Adipocyte (in vitro differentiated cells): ENCODE measurements around the gene HERC2.
"Not testable (repeated sequence)": the region's sequence is repeated elsewhere in the genome, so short reads cannot be mapped to it uniquely, and the experiment has no call there.

Experiments used
- DNase-seq: peaks from one replicate; pipeline ENCODE4 v3.0.0-alpha.2; 2015; ENCODE audit warnings: low read depth
- H3K27me3 ChIP-seq: replicated peaks from 2 replicates; pipeline ENCODE4 v1.7.0; 2013; ENCODE audit warnings: mild to moderate bottlenecking, low read length, moderate library complexity; ENCODE audit not compliant: control insufficient read depth, insufficient read depth
- H3K36me3 ChIP-seq: 2 replicates; pipeline ENCODE4 v1.7.0; 2013; ENCODE audit warnings: low read length, mild to moderate bottlenecking, moderate library complexity; ENCODE audit not compliant: control insufficient read depth, insufficient read depth, severe bottlenecking
- H3K4me1 ChIP-seq: 2 replicates; pipeline ENCODE4 v1.7.0; 2013; ENCODE audit warnings: mild to moderate bottlenecking, low read length, moderate library complexity; ENCODE audit not compliant: control insufficient read depth, insufficient read depth
- H3K4me3 ChIP-seq: 2 replicates; pipeline ENCODE4 v1.7.0; 2013; ENCODE audit warnings: mild to moderate bottlenecking, low read length, moderate library complexity
- H3K9ac ChIP-seq: 2 replicates; pipeline ENCODE4 v1.7.0; 2013; ENCODE audit warnings: mild to moderate bottlenecking, low read length, moderate library complexity
- H3K9me3 ChIP-seq: 2 replicates; pipeline ENCODE4 v1.7.0; 2013; ENCODE audit warnings: mild to moderate bottlenecking, low read length, moderate library complexity; ENCODE audit not compliant: control insufficient read depth

The HERC2 gene

GRCh38 chr15:28197694-28198093 is 124.3 kb downstream of the HERC2 start:
- not testable (repeated sequence) for DNase-seq, H3K9ac ChIP-seq, H3K4me3 ChIP-seq, H3K4me1 ChIP-seq, H3K27me3 ChIP-seq, H3K9me3 ChIP-seq
- H3K36me3 ChIP-seq: peaks cover 58% of the 10 kb centered on the region

DNA sequence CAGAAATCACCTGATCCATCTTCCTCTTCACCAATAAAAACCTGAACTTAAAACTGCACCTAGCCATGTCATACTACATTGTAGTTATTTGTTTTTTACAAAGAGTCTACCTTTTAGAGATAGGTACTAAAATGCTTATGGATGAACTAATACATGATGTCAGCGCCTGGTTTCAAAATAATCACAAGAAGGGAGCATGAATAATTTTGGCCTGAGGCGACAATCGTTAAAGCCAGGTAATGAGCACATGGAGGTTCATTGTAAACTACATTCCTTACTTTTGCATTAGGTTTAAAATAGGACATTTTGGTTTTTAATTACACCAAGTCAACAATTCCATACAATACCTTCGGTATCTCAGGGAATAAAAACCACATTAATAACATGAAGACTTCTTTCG is 125.4 kb downstream of the HERC2 start:
- H3K4me1 ChIP-seq, DNase-seq, H3K27me3 ChIP-seq, H3K9me3 ChIP-seq, H3K4me3 ChIP-seq, H3K9ac ChIP-seq: not testable (repeated sequence)
- H3K36me3 ChIP-seq: peaks cover 59% of the 10 kb centered on the region

- no peak overlapping the region for H3K9ac ChIP-seq
- H3K4me1 ChIP-seq: peaks cover 5% of the 10 kb centered on the region
- no peaks in the 10 kb centered on the region for H3K9me3 ChIP-seq
- H3K4me3 ChIP-seq: no peak overlapping the region
- DNase-seq: no peak
- no peaks in the 10 kb centered on the region for H3K27me3 ChIP-seq
- H3K36me3 ChIP-seq: peaks cover 60% of the 10 kb centered on the region
Measured at GRCh38 chr15:28192772-28193171, 129.2 kb downstream of the HERC2 start.

DNA sequence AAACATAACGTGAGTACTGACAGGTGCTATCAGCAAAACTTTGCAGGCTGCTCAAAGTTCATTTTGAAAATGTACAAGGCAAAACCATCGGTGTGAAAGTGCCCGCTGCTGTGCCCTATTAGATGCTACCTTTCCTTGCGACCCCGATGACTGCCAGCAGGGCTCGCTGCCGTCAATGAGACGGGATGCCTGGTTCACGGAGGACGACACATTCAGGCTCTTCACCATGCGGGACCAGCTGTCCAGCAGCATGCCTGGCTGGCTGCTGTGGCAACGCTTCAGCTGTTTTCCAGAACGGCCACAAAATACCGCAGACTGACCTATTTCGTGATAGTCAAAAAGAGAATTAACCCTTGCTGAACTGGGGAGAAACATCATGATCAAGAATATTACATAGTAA is 130.1 kb downstream of the HERC2 start:
- Histone ChIP-seq H3K4me1 (peaks cover 5% of the 10 kb centered on the region), H3K9me3 (no peaks in the 10 kb centered on the region), H3K36me3 (peaks cover 64% of the 10 kb centered on the region), H3K27me3 (no peaks in the 10 kb centered on the region), H3K9ac (no peak overlapping the region), H3K4me3 (no peak overlapping the region)
- no peak for DNase-seq

DNA sequence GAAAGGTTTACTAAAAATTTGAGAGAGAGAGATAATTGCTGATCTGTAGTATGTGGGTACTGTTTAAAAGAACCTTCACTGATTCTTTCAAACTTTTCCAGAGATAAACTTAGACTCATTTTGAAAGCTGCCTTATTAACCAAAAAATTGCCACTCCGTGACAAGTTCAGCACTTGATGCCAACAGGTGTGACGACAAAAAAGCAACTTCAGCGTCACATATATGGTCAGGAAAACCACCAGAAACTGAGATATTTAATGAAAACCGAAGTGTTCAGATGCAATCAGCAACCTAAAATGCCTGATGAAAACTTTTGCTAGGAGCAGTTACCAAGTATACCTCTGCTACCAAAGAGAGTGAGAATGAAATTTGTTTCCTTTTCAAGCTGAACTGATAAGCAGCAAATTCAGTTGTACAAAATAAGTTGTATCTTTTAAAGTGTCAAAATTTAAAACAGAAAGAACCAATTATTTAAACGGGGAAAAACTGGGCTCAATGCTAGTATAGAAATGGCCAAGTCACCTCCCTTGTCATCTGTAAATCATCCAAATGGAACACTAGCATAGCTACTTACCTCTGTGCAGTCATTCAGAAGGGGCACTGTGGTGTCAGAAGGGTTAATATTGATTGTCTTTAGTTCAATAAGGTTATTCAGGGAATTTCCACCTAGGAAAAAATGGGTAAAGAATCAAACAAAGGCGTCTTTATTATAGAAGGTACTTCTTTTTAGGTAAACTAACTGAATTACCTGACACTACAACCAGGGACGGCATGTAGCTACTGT is 131.4 kb downstream of the HERC2 start:
- no peaks in the 10 kb centered on the region for H3K27me3 ChIP-seq
- peaks cover 5% of the 10 kb centered on the region for H3K4me1 ChIP-seq
- H3K9me3 ChIP-seq: no peaks in the 10 kb centered on the region
- H3K36me3 ChIP-seq: peaks cover 67% of the 10 kb centered on the region
- no peak overlapping the region for H3K9ac ChIP-seq
- DNase-seq: no peak
- no peak overlapping the region for H3K4me3 ChIP-seq

- DNase-seq: no peak
- Histone ChIP-seq H3K4me3 (no peak overlapping the region), H3K36me3 (peaks cover 74% of the 10 kb centered on the region), H3K4me1 (peaks cover 5% of the 10 kb centered on the region), H3K9me3 (no peaks in the 10 kb centered on the region), H3K27me3 (no peaks in the 10 kb centered on the region), H3K9ac (no peak overlapping the region)
Measured at GRCh38 chr15:28185148-28185895, 136.7 kb downstream of the HERC2 start.

- Histone ChIP-seq H3K4me1 (no peaks in the 10 kb centered on the region), H3K36me3 (peaks cover 81% of the 10 kb centered on the region), H3K9me3 (no peaks in the 10 kb centered on the region), H3K9ac (no peak overlapping the region), H3K27me3 (no peaks in the 10 kb centered on the region), H3K4me3 (no peak overlapping the region)
- no peak for DNase-seq
Measured at GRCh38 chr15:28184166-28184565, 137.8 kb downstream of the HERC2 start.

DNA sequence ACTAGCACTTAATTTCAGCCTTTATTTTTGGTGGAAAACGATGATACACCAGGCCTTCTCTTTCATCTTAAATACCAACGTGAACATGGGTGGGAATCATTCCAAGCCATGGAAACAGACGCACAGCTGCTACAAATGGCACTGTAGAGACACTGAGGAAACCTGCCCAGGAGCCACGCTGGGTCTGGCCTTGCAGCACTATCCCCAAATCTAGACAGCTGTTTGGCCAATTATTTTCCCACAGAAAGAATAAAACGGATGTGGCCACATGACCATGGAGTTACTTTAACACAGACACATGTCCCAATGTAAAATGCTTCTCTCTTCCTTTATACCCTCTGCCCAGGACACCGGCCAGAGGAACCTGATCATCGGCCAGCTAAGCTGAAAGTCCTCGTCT is 139.2 kb downstream of the HERC2 start:
- Histone ChIP-seq H3K36me3 (peaks cover 82% of the 10 kb centered on the region), H3K27me3 (no peaks in the 10 kb centered on the region), H3K9me3 (no peaks in the 10 kb centered on the region), H3K4me1 (no peaks in the 10 kb centered on the region), H3K9ac (no peak overlapping the region), H3K4me3 (no peak overlapping the region)
- DNase-seq: no peak

- no peak overlapping the region for H3K4me3 ChIP-seq
- H3K9ac ChIP-seq: no peak overlapping the region
- H3K36me3 ChIP-seq: peaks cover 83% of the 10 kb centered on the region
- H3K4me1 ChIP-seq: no peaks in the 10 kb centered on the region
- DNase-seq: no peak
- no peaks in the 10 kb centered on the region for H3K27me3 ChIP-seq
- no peaks in the 10 kb centered on the region for H3K9me3 ChIP-seq
Measured at GRCh38 chr15:28182216-28182615, 139.8 kb downstream of the HERC2 start.

GRCh38 chr15:28181366-28181765 is 140.6 kb downstream of the HERC2 start:
- no peaks in the 10 kb centered on the region for H3K9me3 ChIP-seq
- H3K36me3 ChIP-seq: peaks cover 84% of the 10 kb centered on the region
- H3K9ac ChIP-seq: no peak overlapping the region
- DNase-seq: no peak
- H3K4me3 ChIP-seq: no peak overlapping the region
- H3K4me1 ChIP-seq: no peaks in the 10 kb centered on the region
- no peaks in the 10 kb centered on the region for H3K27me3 ChIP-seq

GRCh38 chr15:28179270-28179669 is 142.7 kb downstream of the HERC2 start:
- Histone ChIP-seq H3K4me3 (no peak overlapping the region), H3K9ac (no peak overlapping the region), H3K4me1 (no peaks in the 10 kb centered on the region), H3K9me3 (no peaks in the 10 kb centered on the region), H3K36me3 (peaks cover 90% of the 10 kb centered on the region), H3K27me3 (no peaks in the 10 kb centered on the region)
- no peak for DNase-seq
